Duodenal mucosa (tissue), 2 donors: ENCODE measurements around the gene KRT6A.
"Not testable (repeated sequence)": the region's sequence is repeated elsewhere in the genome, so short reads cannot be mapped to it uniquely, and the experiment has no call there.

ENCODE experiments used
- H3K27ac ChIP-seq: one replicate; pipeline ENCODE4 v1.7.0; 2013; ENCODE audit warnings: low read depth, low read length
- H3K27me3 ChIP-seq, 2 donors: one replicate each; pipeline ENCODE4 v1.7.0; 2013; ENCODE audit warnings: low read length in 2 of 2, control low read depth in 1 of 2; ENCODE audit not compliant: insufficient read depth in 2 of 2, control insufficient read depth in 1 of 2
- H3K36me3 ChIP-seq, 2 donors: one replicate each; pipeline ENCODE4 v1.7.0; 2013; ENCODE audit warnings: low read length in 2 of 2, control low read depth in 1 of 2; ENCODE audit not compliant: insufficient read depth in 2 of 2, control insufficient read depth in 1 of 2
- H3K4me1 ChIP-seq, 2 donors: one replicate each; pipeline ENCODE4 v1.7.0; 2013; ENCODE audit warnings: low read length in 2 of 2, control low read depth in 1 of 2; ENCODE audit not compliant: insufficient read depth in 2 of 2, control insufficient read depth in 1 of 2
- H3K4me3 ChIP-seq, 2 donors: one replicate each; pipeline ENCODE4 v1.7.0; 2013; ENCODE audit warnings: low read length in 2 of 2, low read depth in 1 of 2
- H3K9ac ChIP-seq, 2 donors: one replicate each; pipeline ENCODE4 v1.7.0; 2013; ENCODE audit warnings: low read length in 2 of 2, low read depth in 1 of 2
- H3K9me3 ChIP-seq, 2 donors: one replicate each; pipeline ENCODE4 v1.7.0; 2013; ENCODE audit warnings: low read length in 2 of 2, control low read depth in 1 of 2; ENCODE audit not compliant: control insufficient read depth in 1 of 2

Gene KRT6A

GRCh38 chr12:52492405-52492804, 652 bp downstream of the KRT6A start:
- H3K27ac ChIP-seq, H3K9ac ChIP-seq, H3K4me3 ChIP-seq, H3K9me3 ChIP-seq, H3K4me1 ChIP-seq, H3K36me3 ChIP-seq, H3K27me3 ChIP-seq: not testable (repeated sequence)

- H3K9me3 ChIP-seq, H3K27ac ChIP-seq, H3K4me3 ChIP-seq, H3K27me3 ChIP-seq, H3K9ac ChIP-seq, H3K36me3 ChIP-seq, H3K4me1 ChIP-seq: not testable (repeated sequence)
Observed at GRCh38 chr12:52491495-52491894, 1.6 kb downstream of the KRT6A start.

- H3K36me3 ChIP-seq = no peaks in the 10 kb centered on the region
- H3K27me3 ChIP-seq = peaks cover 0 to 3% of the 10 kb centered on the region in 2 donors
- no peak overlapping the region for H3K9ac ChIP-seq
- no peak overlapping the region for H3K27ac ChIP-seq
- no peaks in the 10 kb centered on the region for H3K9me3 ChIP-seq
- no peak overlapping the region for H3K4me3 ChIP-seq
- H3K4me1 ChIP-seq = no peaks in the 10 kb centered on the region
Observed at GRCh38 chr12:52488736-52489135, 4.3 kb downstream of the KRT6A start.

- H3K4me1 ChIP-seq = not testable (repeated sequence)
Observed at GRCh38 chr12:52487744-52488443, 5.2 kb downstream of the KRT6A start.

GRCh38 chr12:52487211-52487610, 5.8 kb downstream of the KRT6A start:
- Histone ChIP-seq H3K4me1 (no peaks in the 10 kb centered on the region), H3K36me3 (no peaks in the 10 kb centered on the region), H3K27ac (no peak overlapping the region), H3K27me3 (peaks cover 0 to under 1% of the 10 kb centered on the region in 2 donors), H3K9ac (no peak overlapping the region), H3K9me3 (no peaks in the 10 kb centered on the region), H3K4me3 (no peak overlapping the region)

More at GRCh38 chr12:52487744-52488443, 5.2 kb downstream of the KRT6A start:
- H3K27me3 ChIP-seq, H3K36me3 ChIP-seq, H3K27ac ChIP-seq, H3K4me3 ChIP-seq, H3K9ac ChIP-seq, H3K9me3 ChIP-seq: not testable (repeated sequence)

- no peaks in the 10 kb centered on the region for H3K36me3 ChIP-seq
- no peaks in the 10 kb centered on the region for H3K9me3 ChIP-seq
- H3K9ac ChIP-seq = no peak overlapping the region
Observed at GRCh38 chr12:52486166-52487105, 6.6 kb downstream of the KRT6A start.

GRCh38 chr12:52480073-52480472, 13.0 kb downstream of the KRT6A start:
- Histone ChIP-seq H3K9ac (no peak overlapping the region), H3K9me3 (no peaks in the 10 kb centered on the region), H3K4me1 (no peaks in the 10 kb centered on the region), H3K27ac (no peak overlapping the region), H3K27me3 (no peaks in the 10 kb centered on the region), H3K36me3 (no peaks in the 10 kb centered on the region), H3K4me3 (no peak overlapping the region)

More at GRCh38 chr12:52486166-52487105, 6.6 kb downstream of the KRT6A start:
- Histone ChIP-seq H3K4me3 (no peak overlapping the region), H3K27ac (no peak overlapping the region), H3K27me3 (no peaks in the 10 kb centered on the region), H3K4me1 (no peaks in the 10 kb centered on the region)

GRCh38 chr12:52477651-52478050, 15.4 kb downstream of the KRT6A start:
- Histone ChIP-seq H3K9ac (no peak overlapping the region), H3K36me3 (no peaks in the 10 kb centered on the region), H3K27me3 (no peaks in the 10 kb centered on the region), H3K4me3 (no peak overlapping the region), H3K4me1 (no peaks in the 10 kb centered on the region), H3K27ac (no peak overlapping the region), H3K9me3 (no peaks in the 10 kb centered on the region)

- H3K9ac ChIP-seq = no peak overlapping the region
- H3K36me3 ChIP-seq = no peaks in the 10 kb centered on the region
- H3K4me3 ChIP-seq = no peak overlapping the region
- no peaks in the 10 kb centered on the region for H3K27me3 ChIP-seq
- no peaks in the 10 kb centered on the region for H3K4me1 ChIP-seq
- H3K9me3 ChIP-seq = no peaks in the 10 kb centered on the region
- no peak overlapping the region for H3K27ac ChIP-seq
Observed at GRCh38 chr12:52474212-52474611, 18.8 kb downstream of the KRT6A start.

- Histone ChIP-seq H3K36me3 (no peaks in the 10 kb centered on the region), H3K27ac (no peak within 1 kb of the TSS), H3K9me3 (no peaks in the 10 kb centered on the region), H3K4me1 (no peaks in the 10 kb centered on the region), H3K4me3 (no peak within 1 kb of the TSS), H3K27me3 (no peaks in the 10 kb centered on the region), H3K9ac (no peak within 1 kb of the TSS)
Observed at GRCh38 chr12:52473768-52474167, 19.3 kb downstream of the KRT6A start, which contains the start of gene KRT6C. Gene KRT6C (minus strand): TSS chr12:52473805. CDS start chr12:52473737, 68 bp downstream.
